Stimulated activated CD4-positive, alpha-beta T cell treated with anti-CD3 and anti-CD28 coated beads, Interleukin-1b, Interleukin-23, amount 100 ng/mL, for 4 hours (primary cell): ENCODE measurements around the gene AIG1.
A peak's percentile ranks its signal among the peaks of the same experiment; 100 is the strongest.

Experiments used
- DNase-seq, 2 donors: peaks; one replicate each; pipeline ENCODE4 v3.0.0-alpha.2; 2020; ENCODE audit warnings: low read depth in 2 of 2

AIG1 gene

DNA sequence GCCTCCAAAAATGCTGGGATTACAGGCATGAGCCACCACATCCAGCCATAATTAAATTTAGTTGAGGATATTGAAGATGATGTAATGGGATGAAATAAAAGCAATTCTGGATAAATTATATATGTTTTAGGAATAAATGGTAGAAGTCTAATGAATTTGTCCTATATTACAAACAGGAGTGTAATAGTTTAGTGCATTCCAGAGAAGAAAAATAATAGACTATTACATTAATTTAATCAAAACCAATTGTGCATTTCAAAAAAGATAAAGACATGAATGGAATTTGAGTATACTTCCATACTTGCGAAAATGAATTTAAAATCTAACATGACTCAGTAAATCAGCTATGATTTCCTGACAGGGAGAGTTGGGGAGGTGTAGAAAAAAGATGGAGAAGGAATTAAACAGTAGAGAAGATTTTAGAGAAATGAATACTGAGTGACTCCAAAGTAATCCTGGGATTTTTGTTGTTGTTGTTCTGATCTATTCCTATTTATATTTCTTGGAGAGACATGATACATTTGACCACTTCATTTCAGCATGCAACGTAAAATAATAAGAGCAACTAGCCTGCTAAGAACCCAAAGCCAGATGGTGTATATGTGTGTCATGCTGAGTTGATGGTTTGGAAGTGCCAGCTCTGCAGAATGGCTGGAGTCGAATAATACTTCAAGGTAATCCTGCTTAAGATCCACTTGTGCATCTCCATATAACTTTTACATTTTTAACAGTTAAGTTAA lies 67.4 kb downstream of the AIG1 start:
- no peak for DNase-seq

- DNase-seq, result no peak
Measured at GRCh38 chr6:143128681-143129015, 68.0 kb downstream of the AIG1 start.

DNA sequence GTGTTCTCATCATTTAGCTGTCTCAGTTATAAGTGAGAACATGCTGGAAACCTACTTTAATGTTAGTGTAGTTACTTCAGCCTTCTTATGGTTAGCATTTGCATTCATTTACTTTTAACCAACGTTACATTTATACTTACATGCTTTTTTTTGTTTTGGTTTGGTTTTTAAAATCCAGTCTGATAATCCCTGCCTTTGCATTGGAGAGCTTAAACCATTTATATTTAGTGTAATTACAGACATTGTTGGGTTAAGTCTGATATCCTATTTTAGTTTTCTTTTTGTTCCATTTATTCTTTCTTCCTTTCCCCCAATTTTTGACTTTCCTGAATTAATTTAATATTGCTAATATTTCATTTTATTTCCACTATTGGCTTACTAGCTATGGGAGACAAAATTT lies 70.2 kb downstream of the AIG1 start:
- no peak for DNase-seq

- no peak for DNase-seq
Measured at GRCh38 chr6:143135325-143135724, 74.6 kb downstream of the AIG1 start.

GRCh38 chr6:143135797-143136561 lies 75.3 kb downstream of the AIG1 start:
- DNase-seq, result no peak

DNA sequence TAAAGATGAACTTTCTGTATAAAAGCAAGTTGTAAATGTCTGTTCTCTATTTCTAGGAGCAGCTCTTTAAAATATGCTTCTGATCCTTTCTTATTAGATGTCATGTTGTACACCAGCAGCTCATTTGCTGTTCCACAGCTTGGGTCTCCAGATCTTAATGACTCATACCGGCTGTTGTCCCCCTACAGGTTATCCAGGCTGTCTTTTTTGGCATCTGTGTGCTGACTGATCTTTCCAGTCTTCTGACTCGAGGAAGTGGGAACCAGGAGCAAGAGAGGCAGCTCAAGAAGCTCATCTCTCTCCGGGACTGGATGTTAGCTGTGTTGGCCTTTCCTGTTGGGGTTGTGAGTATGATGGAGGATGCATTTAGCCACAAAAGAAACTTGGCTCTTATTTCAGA lies 76.0 kb downstream of the AIG1 start:
- DNase-seq, result no peak

GRCh38 chr6:143139239-143139784 lies 78.6 kb downstream of the AIG1 start:
- DNase-seq, result peak in 1 of 2 donors; percentile 17

DNA sequence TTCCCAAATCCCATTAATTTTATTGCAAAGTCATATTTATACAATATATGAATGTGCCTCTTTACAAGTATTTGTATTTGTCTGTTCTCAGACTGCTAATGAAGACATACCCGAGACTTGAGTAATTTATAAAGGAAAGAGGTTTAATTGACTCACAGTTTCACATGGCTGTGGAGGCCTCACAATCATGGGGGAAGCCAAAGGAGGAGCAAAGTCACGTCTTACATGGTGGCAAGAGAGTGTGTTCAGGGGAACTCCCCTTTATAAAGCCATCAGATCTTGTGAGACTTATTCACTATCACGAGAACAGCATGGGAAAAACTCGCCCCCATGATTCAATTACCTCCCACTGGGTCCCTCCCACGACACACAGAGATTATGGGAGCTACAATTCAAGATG lies 79.2 kb downstream of the AIG1 start:
- peak; percentile 3 to 15 for DNase-seq

- no peak for DNase-seq
Measured at GRCh38 chr6:143140767-143141166, 80.1 kb downstream of the AIG1 start.

- no peak for DNase-seq
Measured at GRCh38 chr6:143141442-143141841, 80.8 kb downstream of the AIG1 start.

DNA sequence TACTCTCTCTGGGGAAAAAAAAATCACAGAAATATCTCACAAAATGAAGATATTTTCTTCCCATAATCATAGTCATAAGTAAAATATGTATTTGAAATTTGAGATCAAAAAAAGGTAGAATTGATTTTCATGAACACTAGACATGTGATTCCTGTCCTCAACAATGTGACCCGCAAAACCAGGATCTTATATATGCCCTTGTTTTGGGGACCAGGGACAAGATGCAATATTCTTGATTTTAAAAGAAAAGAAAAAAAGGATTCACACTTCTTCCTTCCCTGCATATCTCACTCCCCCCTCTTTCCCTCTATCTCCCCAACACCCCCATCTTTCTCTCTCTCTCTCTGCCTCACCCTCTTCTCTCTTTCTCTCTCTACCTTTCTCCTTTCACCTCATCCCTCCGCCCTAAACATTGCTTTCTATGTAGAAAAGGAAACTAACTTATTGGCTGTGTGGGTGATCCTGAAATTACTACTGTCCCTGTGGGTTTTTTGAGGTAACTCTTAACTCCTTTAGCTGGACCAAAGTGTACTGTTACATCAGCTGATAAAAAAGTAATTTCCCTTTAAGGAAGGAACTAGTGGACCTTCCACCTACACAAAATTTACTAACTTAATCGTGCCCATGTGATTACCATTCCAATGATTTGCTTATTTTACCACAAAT lies 85.6 kb downstream of the AIG1 start:
- no peak for DNase-seq

- DNase-seq, result no peak
Measured at GRCh38 chr6:143149771-143150170, 89.1 kb downstream of the AIG1 start.

- no peak for DNase-seq
Measured at GRCh38 chr6:143150281-143150680, 89.6 kb downstream of the AIG1 start.

GRCh38 chr6:143151381-143151780 lies 90.7 kb downstream of the AIG1 start:
- DNase-seq, result no peak

DNA sequence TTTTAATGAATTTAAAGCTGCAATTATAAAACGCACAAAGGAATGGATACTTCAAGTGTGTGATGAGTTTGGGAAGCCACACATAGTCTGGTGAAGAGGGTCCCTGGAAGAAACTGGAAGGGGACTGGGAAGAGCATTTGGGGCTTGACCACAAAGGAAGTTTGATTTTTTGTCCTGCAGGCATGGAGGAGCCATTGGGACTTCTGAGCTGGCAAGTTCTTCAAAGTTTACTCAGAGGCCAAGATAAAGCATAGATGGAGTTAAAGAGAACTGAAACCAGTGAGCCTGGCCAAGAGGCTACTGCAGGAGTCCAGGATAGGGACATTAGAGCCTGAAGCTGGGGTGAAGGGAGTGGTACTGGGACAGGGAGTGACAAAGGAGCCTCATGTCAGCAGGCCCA lies 95.0 kb downstream of the AIG1 start:
- DNase-seq, result no peak

GRCh38 chr6:143157131-143157530 lies 96.4 kb downstream of the AIG1 start:
- DNase-seq, result no peak

DNA sequence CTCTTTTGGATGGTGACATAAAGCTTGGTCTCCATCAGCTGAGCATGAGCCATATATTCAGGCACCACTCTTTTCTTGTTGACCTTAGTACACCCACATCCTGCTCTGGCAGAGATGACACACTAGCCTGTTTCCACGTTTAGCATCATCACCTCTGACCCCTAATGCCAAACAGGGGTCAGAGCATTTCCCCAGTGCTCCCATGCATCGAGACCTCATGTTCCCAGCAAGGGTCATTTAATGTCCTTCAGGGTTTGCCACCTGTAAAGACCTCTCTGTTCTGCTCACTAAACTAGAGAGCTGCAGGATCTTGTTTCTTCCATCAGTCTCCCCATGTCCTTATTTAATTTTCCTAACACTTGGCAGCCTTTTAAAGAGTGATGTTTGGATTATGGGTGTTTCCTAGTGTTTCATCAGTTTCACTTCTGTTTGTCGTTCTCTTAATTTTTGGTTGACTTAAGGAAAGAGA lies 97.5 kb downstream of the AIG1 start:
- no peak for DNase-seq

DNA sequence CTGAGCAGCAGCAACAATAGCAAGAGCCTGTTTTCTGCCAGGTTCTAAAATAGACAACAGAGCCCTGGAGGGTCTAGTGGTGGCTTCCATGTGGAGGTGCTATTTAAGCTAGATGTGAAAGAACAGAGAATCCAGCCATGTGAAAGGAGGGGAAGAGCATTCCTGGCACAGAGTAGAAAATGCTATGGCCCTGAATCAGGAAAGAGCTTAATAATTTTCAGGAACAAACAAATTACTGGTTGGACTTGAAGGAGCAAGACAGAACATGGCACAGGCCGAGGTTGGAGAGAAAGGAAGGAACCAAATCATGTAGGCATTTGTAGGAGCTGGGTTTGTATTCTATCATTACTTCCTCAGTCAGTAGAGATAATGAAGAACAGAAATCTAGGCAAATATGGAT lies 98.3 kb downstream of the AIG1 start:
- no peak for DNase-seq

GRCh38 chr6:143160015-143160414 lies 99.3 kb downstream of the AIG1 start:
- DNase-seq, result no peak

GRCh38 chr6:143160439-143161220 lies 99.9 kb downstream of the AIG1 start:
- DNase-seq, result no peak

GRCh38 chr6:143163621-143164020 lies 102.9 kb downstream of the AIG1 start:
- DNase-seq, result no peak
